HK-2 (cell line): ENCODE data around the gene ZNF431.
"Not testable (repeated sequence)": the region's sequence is repeated elsewhere in the genome, so short reads cannot be mapped to it uniquely, and the experiment has no call there.

ENCODE experiments used
- DNase-seq: peaks from one replicate; pipeline ENCODE4 v3.0.0-alpha.2; 2018; ENCODE audit not compliant: unreplicated experiment

ZNF431 gene

GRCh38 chr19:21147540-21147939 lies 5.7 kb downstream of the ZNF431 start:
- DNase-seq: no peak

- no peak for DNase-seq
Observed at GRCh38 chr19:21148681-21149080, 6.8 kb downstream of the ZNF431 start.

- DNase-seq: no peak
Observed at GRCh38 chr19:21149877-21150276, 8.0 kb downstream of the ZNF431 start.

GRCh38 chr19:21151460-21151859 lies 9.6 kb downstream of the ZNF431 start:
- no peak for DNase-seq

- DNase-seq: no peak
Observed at GRCh38 chr19:21158523-21159135, 16.8 kb downstream of the ZNF431 start.

- no peak for DNase-seq
Observed at GRCh38 chr19:21164541-21164940, 22.7 kb downstream of the ZNF431 start.

GRCh38 chr19:21166436-21166835 lies 24.6 kb downstream of the ZNF431 start:
- no peak for DNase-seq

- no peak for DNase-seq
Observed at GRCh38 chr19:21197590-21198295, 55.9 kb downstream of the ZNF431 start.

- DNase-seq: no peak
Observed at GRCh38 chr19:21202865-21203494, 61.1 kb downstream of the ZNF431 start.

- DNase-seq: no peak
Observed at GRCh38 chr19:21210037-21210621, 68.3 kb downstream of the ZNF431 start.

GRCh38 chr19:21221693-21222092 lies 79.9 kb downstream of the ZNF431 start:
- DNase-seq: no peak

- DNase-seq: not testable (repeated sequence)
Observed at GRCh38 chr19:21229938-21230337, 88.1 kb downstream of the ZNF431 start.

- no peak for DNase-seq
Observed at GRCh38 chr19:21233691-21234090, 91.9 kb downstream of the ZNF431 start.

- not testable (repeated sequence) for DNase-seq
Observed at GRCh38 chr19:21236751-21237150, 94.9 kb downstream of the ZNF431 start.

- DNase-seq: no peak
Observed at GRCh38 chr19:21238670-21239069, 96.8 kb downstream of the ZNF431 start.
